Small intestine (tissue), 7 donors: Measurements from ENCODE around the gene IGSF21. TPM values are rescaled to one million over a fixed set of nuclear protein-coding genes. Genes with fewer than 3 reads are reported as not detected.

Experiments used
- DNase-seq, 2 donors: peaks; one replicate each; pipeline versions ENCODE4 v3.0.0 to v3.0.0-alpha.2; 2013
- FAIRE-seq: peaks from 2 replicates; lab custom pipeline; 2012; peaks lifted over from hg19 to GRCh38; lab: Jason Lieb, UNC
- H3K27ac ChIP-seq, 3 donors: one replicate each; pipeline ENCODE4 v1.5.1; 2013; ENCODE audit warnings: low read length in 2 of 3, mild to moderate bottlenecking in 2 of 3, control low read depth in 1 of 3, inconsistent platforms in 1 of 3, low read depth in 1 of 3, moderate library complexity in 1 of 3
- H3K27me3 ChIP-seq, 3 donors: one replicate each; pipeline ENCODE4 v1.6.1; 2013; ENCODE audit warnings: low read length in 3 of 3, inconsistent platforms in 1 of 3; ENCODE audit not compliant: control insufficient read depth in 3 of 3, insufficient read depth in 3 of 3
- H3K36me3 ChIP-seq, 3 donors: one replicate each; pipeline ENCODE4 v1.6.1; 2013; ENCODE audit warnings: low read length in 3 of 3, inconsistent platforms in 1 of 3, low read depth in 1 of 3, mild to moderate bottlenecking in 1 of 3, moderate library complexity in 1 of 3; ENCODE audit not compliant: control insufficient read depth in 3 of 3, insufficient read depth in 2 of 3
- H3K4me1 ChIP-seq, 3 donors: one replicate each; pipeline ENCODE4 v1.6.1; 2013; ENCODE audit warnings: low read length in 2 of 3, inconsistent platforms in 1 of 3, low read depth in 1 of 3, mild to moderate bottlenecking in 1 of 3, moderate library complexity in 1 of 3; ENCODE audit not compliant: control insufficient read depth in 3 of 3, insufficient read depth in 2 of 3
- H3K4me3 ChIP-seq, 3 donors: one replicate each; pipeline ENCODE4 v1.5.1; 2013; ENCODE audit warnings: low read length in 3 of 3, control low read depth in 1 of 3, inconsistent platforms in 1 of 3, low read depth in 1 of 3, mild to moderate bottlenecking in 1 of 3, moderate library complexity in 1 of 3
- H3K9me3 ChIP-seq, 2 donors: one replicate each; pipeline ENCODE4 v1.6.1; 2013; ENCODE audit warnings: low read depth in 1 of 2, low read length in 1 of 2; ENCODE audit not compliant: control insufficient read depth in 2 of 2, insufficient read depth in 1 of 2
- WGBS, 3 donors: extraction: QIAGEN DNeasy Blood & Tissue Kit; methylation state at CpG; one replicate each; pipeline ENCODE4 v1.1.7; 2013; 5-methylcytosine and 5-hydroxymethylcytosine counted together
- polyA plus RNA-seq, 4 donors: library from polyadenylated mRNA; stranded (reverse) in 3 of 4; unstranded in 1 of 4; fragments of 200-250 nt in 3 of 4; fragments of 120-200 nt in 1 of 4; gene quantifications; one replicate each; pipeline versions ENCODE4 v1.2.1 to v1.2.3, GENCODE V29; 2013
- donor health status: healthy with polysubstance abuse.
- donor health status: control.
- donor health status: control.
- donor health status: Bipolar disorder and iron deficiency.
- donor health status: healthy.

Gene IGSF21
- polyA plus RNA-seq, 4 donors, result 0.18 to 0.38 TPM; not detected in 2

DNA sequence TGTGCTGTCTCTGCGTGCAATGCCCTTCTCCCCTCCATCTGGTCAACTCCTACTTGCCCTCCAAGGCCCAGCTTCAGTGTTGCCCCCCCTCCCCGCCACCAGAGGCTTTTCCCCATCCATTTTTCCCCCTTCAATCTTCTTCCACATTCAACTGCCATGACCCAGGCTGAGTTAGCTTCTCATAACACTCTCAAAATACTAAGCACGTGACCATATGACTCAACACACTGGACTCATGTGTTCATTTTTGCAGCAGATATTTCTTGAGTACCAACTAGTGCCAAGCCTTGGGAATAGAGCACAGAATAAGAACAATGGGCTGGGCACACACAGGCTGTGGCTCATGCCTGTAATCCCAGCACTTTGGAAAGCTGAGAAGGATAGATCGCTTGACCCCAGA lies 132.1 kb downstream of the IGSF21 start:
- peaks cover 0 to 3% (median 0%) of the 10 kb centered on the region in 3 donors for H3K27me3 ChIP-seq
- WGBS, 3 donors, result 65 to 72% (median 72%) methylated on average over 4 of the region's 4 CpGs
- no peak overlapping the region for H3K4me3 ChIP-seq
- no peak for DNase-seq
- no peaks in the 10 kb centered on the region for H3K36me3 ChIP-seq
- H3K27ac ChIP-seq, result no peak overlapping the region
- no peaks in the 10 kb centered on the region for H3K9me3 ChIP-seq
- no peak for FAIRE-seq
- H3K4me1 ChIP-seq, result no peaks in the 10 kb centered on the region

DNA sequence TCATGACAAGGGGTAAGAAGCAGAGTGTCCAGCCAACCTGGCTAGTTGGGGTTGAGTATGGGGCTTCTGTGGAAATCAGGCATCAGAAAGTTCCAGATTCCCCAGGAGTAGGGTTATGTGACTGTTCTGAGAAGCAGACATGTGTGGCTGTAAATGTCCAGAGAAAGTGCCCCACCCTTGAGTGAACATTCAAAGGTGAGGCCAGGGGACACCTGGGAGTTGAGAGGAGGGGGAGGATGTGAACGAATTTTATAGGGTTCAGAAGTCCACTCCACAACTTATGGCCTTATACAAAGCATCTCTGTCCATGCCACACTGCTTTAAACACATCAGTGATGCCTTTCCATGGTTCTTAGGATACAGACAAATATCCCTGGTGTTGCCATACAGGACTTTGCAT lies 133.3 kb downstream of the IGSF21 start:
- H3K27ac ChIP-seq, result no peak overlapping the region
- no peak for FAIRE-seq
- WGBS, 3 donors, result 0 to 3% (median 0%) methylated on average over 1 of the region's 1 CpG

GRCh38 chr1:18241891-18242290 lies 134.3 kb downstream of the IGSF21 start:
- Histone ChIP-seq H3K9me3 (no peaks in the 10 kb centered on the region), H3K4me1 (no peaks in the 10 kb centered on the region), H3K36me3 (no peaks in the 10 kb centered on the region), H3K4me3 (no peak overlapping the region), H3K27ac (no peak overlapping the region), H3K27me3 (peaks cover 0 to 3% (median 0%) of the 10 kb centered on the region in 3 donors)
- 59 to 79% (median 69%) methylated on average over 7 of the region's 7 CpGs for WGBS, 3 donors
- DNase-seq (no peak), FAIRE-seq (no peak)

More for the DNA sequence above, 133.3 kb downstream of the IGSF21 start:
- Histone ChIP-seq H3K4me3 (no peak overlapping the region), H3K27me3 (peaks cover 0 to 3% (median 0%) of the 10 kb centered on the region in 3 donors), H3K9me3 (no peaks in the 10 kb centered on the region), H3K36me3 (no peaks in the 10 kb centered on the region), H3K4me1 (no peaks in the 10 kb centered on the region)
- peak in 1 of 2 donors; percentile 36 for DNase-seq

GRCh38 chr1:18243503-18244175 lies 136.0 kb downstream of the IGSF21 start:
- Histone ChIP-seq H3K4me3 (no peak overlapping the region), H3K27ac (no peak overlapping the region), H3K36me3 (no peaks in the 10 kb centered on the region), H3K4me1 (no peaks in the 10 kb centered on the region), H3K27me3 (no peaks in the 10 kb centered on the region), H3K9me3 (no peaks in the 10 kb centered on the region)
- no peak for FAIRE-seq
- DNase-seq, result no peak
- 46 to 65% (median 48%) methylated on average over 10 of the region's 10 CpGs for WGBS, 3 donors

DNA sequence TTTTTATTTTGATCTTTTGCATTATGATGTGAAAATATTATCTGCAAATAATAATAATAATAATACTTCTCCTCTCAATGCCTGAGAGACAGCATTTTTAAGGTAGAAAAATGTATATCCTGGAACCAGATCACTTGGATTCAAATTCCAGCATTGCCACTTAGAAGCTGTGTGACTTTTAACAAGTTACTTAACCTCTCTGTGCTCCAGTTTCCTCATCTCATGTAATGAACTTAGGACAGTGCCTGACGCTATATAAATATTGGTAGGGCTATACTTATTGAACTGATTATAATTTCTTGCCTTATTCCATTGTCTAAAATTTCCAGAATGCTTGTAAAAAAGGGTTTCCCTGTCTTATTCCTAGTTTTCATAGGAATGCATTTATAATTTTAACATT lies 137.2 kb downstream of the IGSF21 start:
- no peak for DNase-seq
- Histone ChIP-seq H3K27me3 (no peaks in the 10 kb centered on the region), H3K27ac (no peak overlapping the region), H3K9me3 (no peaks in the 10 kb centered on the region), H3K36me3 (no peaks in the 10 kb centered on the region), H3K4me3 (no peak overlapping the region), H3K4me1 (no peaks in the 10 kb centered on the region)
- FAIRE-seq, result no peak
- 69 to 79% (median 76%) methylated on average over 1 of the region's 1 CpG for WGBS, 3 donors

GRCh38 chr1:18245647-18246046 lies 138.0 kb downstream of the IGSF21 start:
- Histone ChIP-seq H3K4me3 (no peak overlapping the region), H3K9me3 (no peaks in the 10 kb centered on the region), H3K27ac (no peak overlapping the region), H3K27me3 (no peaks in the 10 kb centered on the region), H3K36me3 (no peaks in the 10 kb centered on the region), H3K4me1 (no peaks in the 10 kb centered on the region)
- FAIRE-seq (no peak), DNase-seq (no peak)
- 33 to 46% (median 45%) methylated on average over 1 of the region's 1 CpG for WGBS, 3 donors

GRCh38 chr1:18246543-18246942 lies 138.9 kb downstream of the IGSF21 start:
- FAIRE-seq, result no peak
- no peaks in the 10 kb centered on the region for H3K27me3 ChIP-seq
- 77 to 84% (median 83%) methylated on average over 6 of the region's 6 CpGs for WGBS, 3 donors

DNA sequence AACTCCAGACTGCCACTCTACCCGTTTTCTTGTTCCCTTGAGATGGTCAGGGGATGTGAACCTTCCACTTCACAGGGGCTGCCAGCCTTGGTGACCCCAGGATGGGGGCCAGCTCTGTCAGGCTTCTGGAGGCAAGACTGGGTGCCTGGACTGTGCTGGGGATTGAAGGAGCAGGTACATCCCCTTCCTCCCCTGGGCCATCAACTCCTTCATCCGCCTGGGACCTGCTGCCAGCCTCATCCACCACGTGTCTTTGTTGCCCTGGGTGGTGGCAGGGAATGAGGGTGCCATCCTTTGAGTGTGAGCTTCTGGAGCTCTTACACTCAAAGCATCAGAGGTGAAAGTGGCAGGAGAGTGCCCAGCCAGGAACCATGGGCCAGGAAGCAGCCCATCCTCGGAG lies 139.6 kb downstream of the IGSF21 start:
- no peak for DNase-seq
- no peak overlapping the region for H3K4me3 ChIP-seq
- H3K4me1 ChIP-seq, result no peaks in the 10 kb centered on the region
- no peaks in the 10 kb centered on the region for H3K27me3 ChIP-seq
- H3K27ac ChIP-seq, result no peak overlapping the region
- no peaks in the 10 kb centered on the region for H3K9me3 ChIP-seq
- FAIRE-seq, result no peak
- no peaks in the 10 kb centered on the region for H3K36me3 ChIP-seq
- WGBS, 3 donors, result 30 to 53% (median 40%) methylated on average over 4 of the region's 4 CpGs

More at GRCh38 chr1:18246543-18246942, 138.9 kb downstream of the IGSF21 start:
- Histone ChIP-seq H3K9me3 (no peaks in the 10 kb centered on the region), H3K36me3 (no peaks in the 10 kb centered on the region), H3K4me3 (no peak overlapping the region), H3K27ac (no peak overlapping the region), H3K4me1 (no peaks in the 10 kb centered on the region)
- DNase-seq, result no peak

GRCh38 chr1:18249631-18250030 lies 142.0 kb downstream of the IGSF21 start:
- no peak for DNase-seq
- H3K4me1 ChIP-seq, result no peaks in the 10 kb centered on the region
- no peak overlapping the region for H3K4me3 ChIP-seq
- no peak overlapping the region for H3K27ac ChIP-seq
- WGBS, 3 donors, result 35 to 62% (median 48%) methylated on average over 3 of the region's 3 CpGs
- no peaks in the 10 kb centered on the region for H3K36me3 ChIP-seq
- no peak for FAIRE-seq
- H3K27me3 ChIP-seq, result no peaks in the 10 kb centered on the region
- no peaks in the 10 kb centered on the region for H3K9me3 ChIP-seq
